Measurements from ENCODE around the gene CYTH1.
A peak's percentile ranks its signal among the peaks of the same experiment; 100 is the strongest.

CYTH1 gene

GRCh38 chr17:78788451-78788850 lies 6.4 kb upstream of the CYTH1 start:
- DNase-seq (ENCODE audit: extremely low spot score), result no peak
- TF ChIP-seq PKNOX1 (IDR thresholded peaks at IDR 0.05) (no peak), SUZ12 (IDR thresholded peaks at IDR 0.05) (no peak), HDGF (IDR thresholded peaks at IDR 0.05; ENCODE audit: borderline replicate concordance) (no peak), FOXA1 (IDR thresholded peaks at IDR 0.05) (no peak), LEF1 (IDR thresholded peaks at IDR 0.05; ENCODE audit: borderline replicate concordance) (no peak), CTBP1 (IDR thresholded peaks at IDR 0.05; ENCODE audit: borderline replicate concordance) (no peak), BHLHE40 (IDR thresholded peaks at IDR 0.05; ENCODE audit: borderline replicate concordance) (no peak), ARNT (IDR thresholded peaks at IDR 0.05) (no peak), FOXM1 (IDR thresholded peaks at IDR 0.05; ENCODE audit: borderline replicate concordance) (no peak)
- POLR2A ChIA-PET, result no interaction called here
- CTCF ChIA-PET, result interaction anchor here (1.0 kb wide), 1 partner anchor 9 kb away, joined by 3 read pairs; no protein-coding TSS in a partner anchor

GRCh38 chr17:78787444-78787843 lies 5.4 kb upstream of the CYTH1 start:
- DNase-seq (ENCODE audit: extremely low spot score), result peak; percentile 38
- CTCF ChIA-PET, result interaction anchor here (1.0 kb wide), 1 partner anchor 10 kb away, joined by 3 read pairs; no protein-coding TSS in a partner anchor
- TF ChIP-seq FOXK2 (IDR thresholded peaks at IDR 0.05) (no peak), FOXA1 (IDR thresholded peaks at IDR 0.05) (no peak), PKNOX1 (IDR thresholded peaks at IDR 0.05) (no peak), HDGF (IDR thresholded peaks at IDR 0.05; ENCODE audit: borderline replicate concordance) (no peak), FOXM1 (IDR thresholded peaks at IDR 0.05; ENCODE audit: borderline replicate concordance) (no peak), CTBP1 (IDR thresholded peaks at IDR 0.05; ENCODE audit: borderline replicate concordance) (no peak), ARNT (IDR thresholded peaks at IDR 0.05) (no peak), SUZ12 (IDR thresholded peaks at IDR 0.05) (no peak), L3MBTL2 (conservative IDR thresholded peaks at IDR 0.05) (no peak), BHLHE40 (IDR thresholded peaks at IDR 0.05; ENCODE audit: borderline replicate concordance) (no peak), LEF1 (IDR thresholded peaks at IDR 0.05; ENCODE audit: borderline replicate concordance) (no peak), TARDBP (IDR thresholded peaks at IDR 0.05) (no peak), ZNF384 (IDR thresholded peaks at IDR 0.05) (no peak), ELF4 (IDR thresholded peaks at IDR 0.05) (no peak), SP1 (IDR thresholded peaks at IDR 0.05) (no peak), NFRKB (IDR thresholded peaks at IDR 0.05) (no peak)
- POLR2A ChIA-PET, result no interaction called here

- TF ChIP-seq L3MBTL2 (conservative IDR thresholded peaks at IDR 0.05), result no peak
- no peak for DNase-seq (ENCODE audit: extremely low spot score)
- POLR2A ChIA-PET, result interaction anchor here (1.0 kb wide), 1 partner anchor 49 kb away, joined by 3 read pairs; no protein-coding TSS in a partner anchor
- CTCF ChIA-PET, result interaction anchor here (0.6 kb wide), 1 partner anchor 67 kb away, joined by 3 read pairs; no protein-coding TSS in a partner anchor
Observed at GRCh38 chr17:78785663-78786057, 3.6 kb upstream of the CYTH1 start.

GRCh38 chr17:78785011-78785662 lies 3.1 kb upstream of the CYTH1 start:
- TF ChIP-seq ZNF384 (IDR thresholded peaks at IDR 0.05), result no peak
- TF ChIP-seq ELF4 (IDR thresholded peaks at IDR 0.05), result no peak
- TF ChIP-seq FOXM1 (IDR thresholded peaks at IDR 0.05; ENCODE audit: borderline replicate concordance), result no peak
- TF ChIP-seq FOXA1 (IDR thresholded peaks at IDR 0.05), result no peak
- no peak for TF ChIP-seq CTBP1 (IDR thresholded peaks at IDR 0.05; ENCODE audit: borderline replicate concordance)
- TF ChIP-seq NFRKB (IDR thresholded peaks at IDR 0.05), result no peak
- TF ChIP-seq TARDBP (IDR thresholded peaks at IDR 0.05), result no peak
- POLR2A ChIA-PET, result interaction anchor here (1.0 kb wide), 1 partner anchor 48 kb away, joined by 3 read pairs; no protein-coding TSS in a partner anchor

GRCh38 chr17:78784352-78784751 lies 2.3 kb upstream of the CYTH1 start:
- CTCF ChIA-PET, result no interaction called here
- DNase-seq (ENCODE audit: extremely low spot score), result no peak
- POLR2A ChIA-PET, result interaction anchor here (1.0 kb wide), 1 partner anchor 42 kb away, joined by 4 read pairs; no protein-coding TSS in a partner anchor
- TF ChIP-seq ZNF384 (IDR thresholded peaks at IDR 0.05), result no peak
- TF ChIP-seq CTBP1 (IDR thresholded peaks at IDR 0.05; ENCODE audit: borderline replicate concordance), result no peak
- TF ChIP-seq FOXA1 (IDR thresholded peaks at IDR 0.05), result no peak
- no peak for TF ChIP-seq L3MBTL2 (conservative IDR thresholded peaks at IDR 0.05)
- TF ChIP-seq LEF1 (IDR thresholded peaks at IDR 0.05; ENCODE audit: borderline replicate concordance), result no peak
- TF ChIP-seq FOXK2 (IDR thresholded peaks at IDR 0.05), result no peak
- TF ChIP-seq PKNOX1 (IDR thresholded peaks at IDR 0.05), result no peak
- no peak for TF ChIP-seq ELF4 (IDR thresholded peaks at IDR 0.05)
- TF ChIP-seq HDGF (IDR thresholded peaks at IDR 0.05; ENCODE audit: borderline replicate concordance), result no peak

More at GRCh38 chr17:78785011-78785662, 3.1 kb upstream of the CYTH1 start:
- no peak for DNase-seq (ENCODE audit: extremely low spot score)
- CTCF ChIA-PET, result interaction anchor here (0.6 kb wide), 1 partner anchor 67 kb away, joined by 3 read pairs; no protein-coding TSS in a partner anchor

GRCh38 chr17:78783711-78784324 lies 1.7 kb upstream of the CYTH1 start:
- CTCF ChIA-PET, result no interaction called here
- no peak for DNase-seq (ENCODE audit: extremely low spot score)
- POLR2A ChIA-PET, result interaction anchor here (1.0 kb wide), 1 partner anchor 41 kb away, joined by 4 read pairs; no protein-coding TSS in a partner anchor
- TF ChIP-seq SP1 (IDR thresholded peaks at IDR 0.05), result no peak
- no peak for TF ChIP-seq SUZ12 (IDR thresholded peaks at IDR 0.05)
- TF ChIP-seq ZNF384 (IDR thresholded peaks at IDR 0.05), result no peak
- TF ChIP-seq FOXK2 (IDR thresholded peaks at IDR 0.05), result no peak
- TF ChIP-seq FOXM1 (IDR thresholded peaks at IDR 0.05; ENCODE audit: borderline replicate concordance), result no peak
- TF ChIP-seq CTBP1 (IDR thresholded peaks at IDR 0.05; ENCODE audit: borderline replicate concordance), result no peak
- TF ChIP-seq BHLHE40 (IDR thresholded peaks at IDR 0.05; ENCODE audit: borderline replicate concordance), result no peak
- no peak for TF ChIP-seq HDGF (IDR thresholded peaks at IDR 0.05; ENCODE audit: borderline replicate concordance)
- no peak for TF ChIP-seq NFRKB (IDR thresholded peaks at IDR 0.05)
- TF ChIP-seq FOXA1 (IDR thresholded peaks at IDR 0.05), result no peak
- no peak for TF ChIP-seq TARDBP (IDR thresholded peaks at IDR 0.05)
- no peak for TF ChIP-seq L3MBTL2 (conservative IDR thresholded peaks at IDR 0.05)
- no peak for TF ChIP-seq ELF4 (IDR thresholded peaks at IDR 0.05)
- TF ChIP-seq PKNOX1 (IDR thresholded peaks at IDR 0.05), result no peak
- no peak for TF ChIP-seq LEF1 (IDR thresholded peaks at IDR 0.05; ENCODE audit: borderline replicate concordance)
- TF ChIP-seq ARNT (IDR thresholded peaks at IDR 0.05), result no peak

All from HEK293T (cell line).